Dendritic cell treated with granulocyte-macrophage colony-stimulating factor and Interleukin-4, amounts not matched to agents 40 ng/mL and 50 ng/mL, for 4 days (primary cell): ENCODE results near the gene PRR7.

Experiments used
- H3K27ac Mint-ChIP-seq: one replicate; pipeline ENCODE4 v1.8.0; 2022; ENCODE audit warnings: mild to moderate bottlenecking, mixed read lengths
- H3K27me3 Mint-ChIP-seq: one replicate; pipeline ENCODE4 v1.8.0; 2022; ENCODE audit warnings: mild to moderate bottlenecking, mixed read lengths
- H3K36me3 Mint-ChIP-seq: one replicate; pipeline ENCODE4 v1.8.0; 2022; ENCODE audit warnings: low read depth, mixed read lengths
- H3K4me1 Mint-ChIP-seq: one replicate; pipeline ENCODE4 v1.8.0; 2022; ENCODE audit warnings: low read depth, mixed read lengths
- H3K4me3 Mint-ChIP-seq: one replicate; pipeline ENCODE4 v1.8.0; 2022; ENCODE audit warnings: mild to moderate bottlenecking, moderate library complexity, mixed read lengths
- H3K9me3 Mint-ChIP-seq: one replicate; pipeline ENCODE4 v1.8.0; 2022; ENCODE audit warnings: mixed read lengths
- intact Hi-C: fragments of 100-400 bp; cut with micrococcal nuclease; formaldehyde crosslinking; loops from one replicate; pipeline ENCODE4 v1.15.0; 2022

Gene PRR7

DNA sequence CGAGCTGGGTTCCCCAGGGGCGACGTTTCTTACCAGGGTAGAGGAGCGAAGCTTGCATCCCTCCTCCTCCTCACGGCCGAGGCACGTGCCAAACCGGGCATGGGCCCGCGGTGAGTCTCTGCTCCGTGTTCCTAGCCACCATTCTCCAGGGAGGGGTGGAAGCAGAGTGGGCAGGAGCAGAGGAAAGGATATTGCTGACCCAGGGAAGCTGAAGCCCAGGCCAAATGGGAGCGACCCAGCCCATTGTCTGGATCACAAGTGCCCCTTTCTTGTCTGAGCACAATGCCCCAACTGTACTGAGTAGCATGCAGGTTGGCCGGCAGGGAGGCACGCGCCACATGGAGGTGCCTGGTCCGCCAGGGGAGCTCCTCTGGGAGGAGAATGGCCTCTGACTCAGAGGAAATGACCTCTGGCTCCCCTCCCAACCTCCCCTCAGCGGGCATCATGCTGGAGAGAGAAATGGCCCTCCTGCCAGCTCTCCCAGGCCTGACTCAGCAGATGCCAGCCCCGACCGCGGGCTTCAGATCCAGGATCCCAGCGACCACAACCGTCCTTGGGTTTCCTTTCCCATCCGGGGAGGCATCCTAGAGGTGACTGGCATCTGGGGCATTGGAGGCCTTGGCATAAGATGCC, 1.1 kb downstream of the PRR7 start:
- Mint-ChIP-seq H3K36me3 (peaks cover 13% of the 10 kb centered on the region), H3K27me3 (peaks cover 58% of the 10 kb centered on the region), H3K9me3 (no peaks in the 10 kb centered on the region), H3K27ac (no peak overlapping the region), H3K4me1 (peaks cover 50% of the 10 kb centered on the region), H3K4me3 (no peak overlapping the region)
- intact Hi-C loops, result no loop called here

- Mint-ChIP-seq H3K36me3 (peaks cover 6% of the 10 kb centered on the region), H3K9me3 (no peaks in the 10 kb centered on the region), H3K27ac (no peak overlapping the region), H3K4me1 (peaks cover 48% of the 10 kb centered on the region), H3K27me3 (peaks cover 65% of the 10 kb centered on the region), H3K4me3 (no peak overlapping the region)
- intact Hi-C loops, result no loop called here
Observed at GRCh38 chr5:177448244-177448950, 1.8 kb downstream of the PRR7 start.

DNA sequence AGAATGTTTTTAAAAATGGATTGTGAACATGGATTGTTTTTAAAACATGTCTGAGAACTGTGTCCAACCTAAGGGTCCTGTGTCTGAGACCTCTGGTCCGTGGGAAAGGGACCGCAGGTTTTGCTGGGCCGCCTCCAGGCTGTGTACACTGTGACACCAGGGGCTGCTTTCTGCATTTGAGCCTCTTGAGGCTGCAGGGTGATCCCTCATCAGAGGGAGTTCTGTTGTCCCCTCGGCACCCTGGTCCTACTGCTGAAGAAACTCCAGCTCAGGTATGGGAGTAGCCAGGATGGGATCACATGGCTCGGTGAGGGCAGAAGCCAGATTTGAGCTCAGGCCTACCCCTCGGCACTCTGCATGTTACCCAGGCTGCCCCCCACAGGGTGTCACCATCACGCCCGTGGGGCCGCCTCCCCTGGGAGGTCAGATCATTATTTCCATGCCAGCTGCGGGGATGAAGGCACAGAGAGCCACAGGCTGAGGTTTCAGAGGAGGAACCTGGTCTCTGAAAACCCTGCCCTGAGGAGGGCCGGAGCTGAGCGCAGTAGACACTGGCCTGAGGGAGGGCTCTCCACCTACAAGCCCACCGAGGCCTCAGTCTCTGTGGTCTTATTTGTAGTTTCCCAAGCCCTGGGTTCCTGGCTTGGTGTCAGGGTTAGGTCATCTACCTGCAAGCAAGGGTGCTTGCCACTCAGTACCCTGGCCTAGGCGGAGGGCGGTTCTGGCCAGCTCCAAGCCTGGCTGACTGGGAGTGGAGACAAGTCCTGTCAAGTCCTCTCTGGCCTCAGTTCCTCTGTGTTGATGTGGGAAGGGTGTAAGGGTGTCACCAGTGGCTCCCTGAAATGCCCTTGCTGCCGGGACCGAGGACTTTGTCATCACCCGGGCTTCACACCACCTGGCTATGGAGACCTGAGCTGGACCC, 2.8 kb downstream of the PRR7 start:
- intact Hi-C loops, result no loop called here
- Mint-ChIP-seq H3K27me3 (peaks cover 73% of the 10 kb centered on the region), H3K27ac (no peak overlapping the region), H3K9me3 (no peaks in the 10 kb centered on the region), H3K4me3 (no peak overlapping the region), H3K4me1 (peaks cover 46% of the 10 kb centered on the region), H3K36me3 (no peaks in the 10 kb centered on the region)

DNA sequence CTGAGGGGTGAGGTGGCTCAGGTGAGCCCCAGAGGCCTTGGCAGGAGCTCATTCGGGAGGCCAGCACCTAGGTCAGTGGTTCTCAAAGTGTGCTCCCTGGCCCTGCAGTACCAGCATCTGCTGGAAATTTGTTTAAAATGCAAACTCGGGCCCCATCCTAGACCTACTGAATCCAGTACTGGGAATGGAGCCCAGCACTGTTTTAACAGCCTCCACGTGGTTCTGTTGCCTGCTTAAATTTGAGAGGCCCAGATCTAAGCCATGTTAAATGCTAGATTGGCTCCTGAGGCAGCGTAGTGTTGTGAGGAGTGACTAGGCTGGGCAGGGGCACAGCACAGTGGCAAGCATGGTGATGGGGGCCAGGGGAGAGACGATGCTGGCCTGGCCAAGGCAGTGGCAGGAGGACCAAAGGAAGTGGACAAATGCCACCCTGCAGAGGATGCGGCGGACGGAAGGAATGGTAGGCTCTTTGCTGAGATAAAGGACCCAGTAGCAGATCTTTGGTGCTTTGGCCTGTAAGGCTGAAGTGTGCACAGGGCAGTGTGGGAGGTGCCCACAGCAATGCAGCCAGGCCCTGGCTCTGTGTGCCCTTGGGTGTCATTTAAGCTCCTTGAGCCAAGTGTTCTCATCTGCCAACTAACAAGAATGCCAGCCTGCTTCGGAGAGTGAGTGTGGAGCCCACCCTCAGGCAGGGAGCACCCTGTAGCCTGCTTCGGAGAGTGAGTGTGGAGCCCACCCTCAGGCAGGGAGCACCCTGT, 4.2 kb downstream of the PRR7 start:
- no peak overlapping the region for H3K27ac Mint-ChIP-seq
- peaks cover 76% of the 10 kb centered on the region for H3K27me3 Mint-ChIP-seq
- no peaks in the 10 kb centered on the region for H3K9me3 Mint-ChIP-seq
- H3K36me3 Mint-ChIP-seq, result no peaks in the 10 kb centered on the region
- intact Hi-C loops, result no loop called here
- peaks cover 32% of the 10 kb centered on the region for H3K4me1 Mint-ChIP-seq
- H3K4me3 Mint-ChIP-seq, result no peak overlapping the region

DNA sequence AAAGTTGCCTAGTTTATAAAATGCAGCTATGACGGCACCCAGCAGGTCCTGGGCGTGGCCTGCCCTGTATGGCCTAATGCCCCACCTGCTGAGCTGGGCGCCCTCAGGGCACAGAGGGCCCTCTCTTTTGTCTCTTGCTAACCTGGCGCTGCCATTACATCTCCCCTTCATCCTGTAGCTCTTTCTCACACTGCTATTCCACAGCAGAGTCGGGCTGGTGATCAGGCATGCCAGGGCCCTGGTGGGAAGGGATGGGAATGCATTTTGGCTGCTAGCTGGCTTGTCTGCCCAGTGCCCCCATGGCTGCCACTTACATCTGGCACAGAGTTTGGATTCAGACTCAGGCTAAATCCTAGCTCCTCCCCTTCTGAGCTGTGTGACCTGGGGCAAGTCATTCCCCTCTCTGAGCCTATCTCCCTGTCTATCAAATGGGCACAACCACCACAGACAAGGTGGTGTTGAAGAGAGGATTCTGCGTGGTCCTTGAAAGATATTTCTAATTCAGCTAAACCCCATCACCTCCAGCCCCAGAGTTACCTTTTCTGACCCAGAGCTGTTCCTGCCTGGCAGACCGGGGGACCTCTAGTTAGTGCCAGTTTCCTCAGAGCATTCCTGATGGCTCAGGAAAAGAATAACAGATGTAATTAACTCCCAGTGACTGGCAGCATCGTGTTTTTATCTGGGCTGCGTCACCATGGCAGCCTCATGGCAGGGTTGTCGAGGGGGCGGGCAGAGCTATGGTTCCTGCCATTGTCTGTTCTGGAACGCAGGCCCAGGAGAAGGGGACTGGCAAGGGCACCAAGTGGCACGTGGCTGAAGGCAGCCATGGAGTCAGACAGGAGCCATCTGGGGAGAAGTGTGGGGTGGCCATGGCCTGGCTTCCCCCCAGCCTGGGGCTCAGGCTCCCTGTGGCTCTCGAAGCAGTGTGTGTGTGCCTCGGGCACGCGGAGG, 6.3 kb downstream of the PRR7 start:
- Mint-ChIP-seq H3K4me1 (peaks cover 33% of the 10 kb centered on the region), H3K9me3 (no peaks in the 10 kb centered on the region), H3K4me3 (no peak overlapping the region), H3K27ac (no peak overlapping the region), H3K36me3 (no peaks in the 10 kb centered on the region), H3K27me3 (peaks cover 71% of the 10 kb centered on the region)
- intact Hi-C loops, result no loop called here

DNA sequence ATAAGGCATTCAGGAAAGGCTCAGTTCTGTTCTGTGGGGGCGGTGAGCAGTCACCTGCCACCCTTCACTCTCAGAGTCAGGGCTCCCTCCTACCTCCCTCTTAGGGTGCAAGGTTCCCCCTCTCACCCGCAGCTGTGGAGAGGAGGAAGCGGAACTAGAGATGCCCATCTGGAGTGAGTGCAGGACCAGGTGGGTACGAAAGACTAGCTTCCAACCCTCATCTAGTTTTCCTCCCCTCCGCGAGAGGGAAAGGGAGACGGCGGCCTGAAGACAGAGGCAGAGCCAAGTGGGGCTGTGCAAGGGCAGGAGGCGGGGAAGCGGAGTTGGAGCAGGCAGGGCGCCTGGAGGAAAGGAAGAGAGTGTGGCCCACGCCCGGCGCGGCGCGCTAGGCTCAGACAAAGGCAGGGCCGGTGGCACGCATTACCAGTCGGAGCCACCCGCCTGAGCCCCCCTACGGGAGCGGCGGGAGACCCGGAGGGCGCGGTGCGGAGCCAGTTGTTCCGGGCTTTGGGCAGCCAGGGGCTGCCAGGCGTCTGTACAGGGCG, 7.3 kb downstream of the PRR7 start:
- no peak overlapping the region for H3K27ac Mint-ChIP-seq
- peak overlapping the region; percentile 76 for H3K4me3 Mint-ChIP-seq
- intact Hi-C loops, result loop anchor here (1.0 to 2.0 kb wide), 3 partner anchors 23 to 64 kb away; no protein-coding TSS in a partner anchor
- H3K9me3 Mint-ChIP-seq, result no peaks in the 10 kb centered on the region
- H3K27me3 Mint-ChIP-seq, result peaks cover 63% of the 10 kb centered on the region
- peaks cover 23% of the 10 kb centered on the region for H3K4me1 Mint-ChIP-seq
- no peaks in the 10 kb centered on the region for H3K36me3 Mint-ChIP-seq

DNA sequence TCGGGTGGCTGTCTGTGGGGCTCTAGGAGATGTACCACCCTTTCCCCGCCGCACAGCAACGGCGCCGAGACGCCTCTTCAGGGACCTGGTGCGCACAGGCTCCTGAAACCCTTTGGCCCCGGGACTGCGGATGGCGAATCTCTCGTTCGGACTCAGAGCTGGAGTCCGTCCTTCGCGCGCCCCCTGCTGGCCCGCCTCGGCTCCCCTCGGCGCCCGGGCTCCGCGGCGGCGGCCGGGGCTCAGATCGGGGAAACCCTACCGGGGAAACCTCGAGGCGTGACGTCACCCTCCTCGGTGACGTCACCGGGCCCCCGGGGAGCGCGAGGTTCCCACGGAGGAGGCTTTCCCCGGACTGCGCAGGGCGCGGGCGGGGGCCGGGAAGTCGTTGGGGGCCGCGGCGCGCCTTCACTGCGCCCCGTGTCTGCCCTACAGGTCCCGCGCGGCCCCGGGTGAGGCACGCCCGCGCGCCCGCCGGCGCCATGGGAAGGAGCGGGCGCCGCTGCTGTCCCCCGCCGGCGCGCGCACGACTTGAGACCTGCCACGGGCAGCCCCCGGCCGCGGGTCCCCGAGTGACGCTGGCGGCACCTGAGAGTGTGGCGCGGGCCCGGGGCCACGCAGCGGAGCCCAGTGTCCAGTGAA, 7.9 kb downstream of the PRR7 start:
- intact Hi-C loops, result loop anchor here (1.0 to 5.0 kb wide), 5 partner anchors 24 to 147 kb away; partner anchors contain the start of gene PDLIM7
- Mint-ChIP-seq H3K27me3 (peaks cover 64% of the 10 kb centered on the region), H3K4me3 (peak overlapping the region; percentile 76), H3K36me3 (no peaks in the 10 kb centered on the region), H3K4me1 (peaks cover 23% of the 10 kb centered on the region), H3K9me3 (no peaks in the 10 kb centered on the region), H3K27ac (no peak overlapping the region)

DNA sequence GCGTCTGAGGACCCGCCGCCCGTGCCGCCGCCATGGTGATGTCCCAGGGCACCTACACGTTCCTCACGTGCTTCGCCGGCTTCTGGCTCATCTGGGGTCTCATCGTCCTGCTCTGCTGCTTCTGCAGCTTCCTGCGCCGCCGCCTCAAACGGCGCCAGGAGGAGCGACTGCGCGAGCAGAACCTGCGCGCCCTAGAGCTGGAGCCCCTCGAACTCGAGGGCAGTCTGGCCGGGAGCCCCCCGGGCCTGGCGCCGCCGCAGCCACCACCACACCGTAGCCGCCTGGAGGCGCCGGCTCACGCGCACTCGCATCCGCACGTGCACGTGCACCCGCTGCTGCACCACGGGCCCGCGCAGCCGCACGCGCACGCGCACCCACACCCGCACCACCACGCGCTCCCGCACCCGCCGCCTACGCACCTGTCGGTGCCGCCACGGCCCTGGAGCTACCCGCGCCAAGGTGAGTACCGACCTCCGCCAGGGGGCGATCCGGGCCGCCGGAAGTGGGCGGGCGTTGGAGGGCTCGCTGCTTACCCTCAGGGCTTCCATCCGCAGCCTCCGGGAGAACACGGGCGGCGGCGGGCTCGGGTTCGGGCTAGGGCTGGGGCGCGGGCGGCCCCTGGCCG, 8.5 kb downstream of the PRR7 start:
- intact Hi-C loops, result loop anchor here (2.0 to 5.0 kb wide), 3 partner anchors 24 to 148 kb away; partner anchors contain the start of gene PDLIM7
- Mint-ChIP-seq H3K36me3 (no peaks in the 10 kb centered on the region), H3K27me3 (peaks cover 61% of the 10 kb centered on the region), H3K27ac (no peak overlapping the region), H3K9me3 (no peaks in the 10 kb centered on the region), H3K4me1 (peaks cover 23% of the 10 kb centered on the region), H3K4me3 (peak overlapping the region; percentile 68)

DNA sequence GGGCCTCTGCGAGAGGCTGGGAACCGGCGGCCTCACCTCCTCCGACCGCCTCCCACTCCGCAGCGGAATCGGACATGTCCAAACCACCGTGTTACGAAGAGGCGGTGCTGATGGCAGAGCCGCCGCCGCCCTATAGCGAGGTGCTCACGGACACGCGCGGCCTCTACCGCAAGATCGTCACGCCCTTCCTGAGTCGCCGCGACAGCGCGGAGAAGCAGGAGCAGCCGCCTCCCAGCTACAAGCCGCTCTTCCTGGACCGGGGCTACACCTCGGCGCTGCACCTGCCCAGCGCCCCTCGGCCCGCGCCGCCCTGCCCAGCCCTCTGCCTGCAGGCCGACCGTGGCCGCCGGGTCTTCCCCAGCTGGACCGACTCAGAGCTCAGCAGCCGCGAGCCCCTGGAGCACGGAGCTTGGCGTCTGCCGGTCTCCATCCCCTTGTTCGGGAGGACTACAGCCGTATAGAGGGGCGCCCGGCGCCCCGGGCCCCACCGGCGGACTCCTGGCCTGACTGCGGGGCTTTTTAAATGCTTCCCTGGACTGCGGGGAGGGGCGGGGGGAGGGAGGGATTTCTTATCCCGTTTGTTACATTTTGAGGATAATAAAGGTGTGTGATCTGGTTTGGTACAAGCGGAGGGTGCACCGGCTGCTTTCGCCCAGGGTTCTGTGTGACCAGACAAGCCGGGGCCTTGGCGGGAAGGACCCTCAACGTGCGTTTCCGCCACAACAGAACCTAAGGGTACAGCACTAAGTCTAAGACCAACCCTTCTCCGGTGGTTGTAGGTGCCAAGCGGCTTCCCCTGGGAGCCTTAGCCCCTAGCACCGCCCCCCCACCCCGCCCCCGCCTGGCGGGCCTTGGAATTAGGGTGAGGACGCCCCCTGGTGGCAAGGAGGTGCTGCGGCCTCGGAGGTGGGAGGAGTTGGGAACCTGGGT, 9.3 kb downstream of the PRR7 start:
- intact Hi-C loops, result loop anchor here (2.0 to 5.0 kb wide), 3 partner anchors 25 to 149 kb away; partner anchors contain the start of gene PDLIM7
- Mint-ChIP-seq H3K27me3 (peaks cover 53% of the 10 kb centered on the region), H3K4me1 (peaks cover 23% of the 10 kb centered on the region), H3K27ac (no peak overlapping the region), H3K4me3 (peak overlapping the region; percentile 68), H3K36me3 (no peaks in the 10 kb centered on the region), H3K9me3 (no peaks in the 10 kb centered on the region)

DNA sequence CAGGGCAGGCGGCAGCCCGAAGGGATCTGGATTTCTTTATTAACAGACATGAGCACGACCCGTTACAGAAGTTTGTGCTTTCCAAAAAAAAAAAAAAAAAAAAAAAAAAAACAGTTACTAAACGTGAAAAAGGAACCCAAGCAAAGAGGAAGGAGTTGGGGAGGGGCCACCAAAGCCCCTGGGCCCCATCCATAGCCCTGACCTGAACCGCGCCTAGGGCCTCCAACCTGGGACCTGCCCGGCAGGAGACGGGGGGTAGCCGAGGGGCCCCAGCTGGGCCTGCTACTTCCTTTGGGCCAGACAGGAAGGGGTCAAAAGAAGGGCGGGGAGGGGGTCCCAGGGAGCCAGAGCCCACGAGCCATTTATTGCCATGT, 10.0 kb downstream of the PRR7 start:
- no peak overlapping the region for H3K27ac Mint-ChIP-seq
- H3K36me3 Mint-ChIP-seq, result no peaks in the 10 kb centered on the region
- H3K4me3 Mint-ChIP-seq, result no peak overlapping the region
- H3K9me3 Mint-ChIP-seq, result no peaks in the 10 kb centered on the region
- intact Hi-C loops, result loop anchor here (5.0 kb wide), 2 partner anchors 41 to 149 kb away; partner anchors contain the start of gene PDLIM7
- peaks cover 28% of the 10 kb centered on the region for H3K4me1 Mint-ChIP-seq
- H3K27me3 Mint-ChIP-seq, result peaks cover 55% of the 10 kb centered on the region
